Measurements from ENCODE around the gene MEF2C.
"Not testable (repeated sequence)": the region's sequence is repeated elsewhere in the genome, so short reads cannot be mapped to it uniquely, and the experiment has no call there.

Gene MEF2C

GRCh38 chr5:88883059-88883835 lies at the start of gene MEF2C:
TSS of gene MEF2C (minus strand) at chr5:88883184. CDS start at chr5:88823788, 59,396 bp downstream.
- no peak for DNase-seq (ENCODE audit: low read depth)

- no peak for DNase-seq (ENCODE audit: low read depth)
These were observed 49.6 kb upstream of the MEF2C start for GRCh38 chr5:88932541-88932940.

GRCh38 chr5:88930335-88930734 lies 47.4 kb upstream of the MEF2C start:
- DNase-seq (ENCODE audit: low read depth) = no peak

- DNase-seq (ENCODE audit: low read depth) = no peak
These were observed 46.4 kb upstream of the MEF2C start for GRCh38 chr5:88929385-88929784.

GRCh38 chr5:88926774-88927173 lies 43.8 kb upstream of the MEF2C start:
- DNase-seq (ENCODE audit: low read depth) = no peak

- DNase-seq (ENCODE audit: low read depth) = no peak
These were observed 42.9 kb upstream of the MEF2C start for GRCh38 chr5:88925692-88926490.

- DNase-seq (ENCODE audit: low read depth) = no peak
These were observed 41.3 kb upstream of the MEF2C start for GRCh38 chr5:88924330-88924657.

GRCh38 chr5:88923623-88924329 lies 40.8 kb upstream of the MEF2C start:
- no peak for DNase-seq (ENCODE audit: low read depth)

GRCh38 chr5:88912743-88913142 lies 29.8 kb upstream of the MEF2C start:
- not testable (repeated sequence) for DNase-seq (ENCODE audit: low read depth)

- DNase-seq (ENCODE audit: low read depth) = not testable (repeated sequence)
These were observed 28.1 kb upstream of the MEF2C start for GRCh38 chr5:88911059-88911572.

- DNase-seq (ENCODE audit: low read depth) = not testable (repeated sequence)
These were observed 21.5 kb upstream of the MEF2C start for GRCh38 chr5:88904478-88904877.

GRCh38 chr5:88903966-88904365 lies 21.0 kb upstream of the MEF2C start:
- not testable (repeated sequence) for DNase-seq (ENCODE audit: low read depth)

GRCh38 chr5:88901077-88901476 lies 18.1 kb upstream of the MEF2C start:
- not testable (repeated sequence) for DNase-seq (ENCODE audit: low read depth)

- no peak for DNase-seq (ENCODE audit: low read depth)
These were observed 16.2 kb upstream of the MEF2C start for GRCh38 chr5:88899096-88899737.

GRCh38 chr5:88897748-88898147 lies 14.8 kb upstream of the MEF2C start:
- no peak for DNase-seq (ENCODE audit: low read depth)

- no peak for DNase-seq (ENCODE audit: low read depth)
These were observed 12.9 kb upstream of the MEF2C start for GRCh38 chr5:88895681-88896501.

- no peak for DNase-seq (ENCODE audit: low read depth)
These were observed 9.7 kb upstream of the MEF2C start for GRCh38 chr5:88892669-88893068.

GRCh38 chr5:88890070-88890781 lies 7.2 kb upstream of the MEF2C start:
- DNase-seq (ENCODE audit: low read depth) = no peak

- no peak for DNase-seq (ENCODE audit: low read depth)
These were observed 6.4 kb upstream of the MEF2C start for GRCh38 chr5:88889189-88890069.

GRCh38 chr5:88888848-88889188 lies 5.8 kb upstream of the MEF2C start:
- DNase-seq (ENCODE audit: low read depth) = no peak
